Nephron (organoid): ENCODE data around the gene TMED3.
A peak's percentile ranks its signal among the peaks of the same experiment; 100 is the strongest.
"Not testable (repeated sequence)": the region's sequence is repeated elsewhere in the genome, so short reads cannot be mapped to it uniquely, and the experiment has no call there.

Experiments used
- H3K27ac Mint-ChIP-seq, 3 experiments: 2 replicates each; pipeline ENCODE4 v1.8.0; 2020; ENCODE audit warnings: mixed read lengths in 3 of 3, mild to moderate bottlenecking in 2 of 3, moderate library complexity in 1 of 3
- H3K27me3 Mint-ChIP-seq: 2 replicates; pipeline ENCODE4 v1.8.0; 2021; ENCODE audit warnings: low read depth, mild to moderate bottlenecking, moderate library complexity, mixed read lengths
- H3K36me3 Mint-ChIP-seq: 2 replicates; pipeline ENCODE4 v1.8.0; 2020; ENCODE audit warnings: low read depth, mixed read lengths
- H3K4me1 Mint-ChIP-seq: 2 replicates; pipeline ENCODE4 v1.8.0; 2020; ENCODE audit warnings: mixed read lengths
- H3K4me3 Mint-ChIP-seq, 3 experiments: 2 replicates each; pipeline ENCODE4 v1.8.0; 2020; ENCODE audit warnings: mild to moderate bottlenecking in 3 of 3, mixed read lengths in 3 of 3, moderate library complexity in 2 of 3
- H3K9me3 Mint-ChIP-seq: 2 replicates; pipeline ENCODE4 v1.8.0; 2020; ENCODE audit warnings: mixed read lengths
- TF ChIP-seq, protein P1 (sequence below), 3 experiments: fragments of 200-600 bp; sonication (generic); IDR thresholded peaks; one replicate each; pipeline ENCODE4 v1.5.0; 2021; ENCODE audit warnings: antibody characterized with exemption in 3 of 3; ENCODE audit not compliant: unreplicated experiment in 3 of 3

The TMED3 gene

DNA sequence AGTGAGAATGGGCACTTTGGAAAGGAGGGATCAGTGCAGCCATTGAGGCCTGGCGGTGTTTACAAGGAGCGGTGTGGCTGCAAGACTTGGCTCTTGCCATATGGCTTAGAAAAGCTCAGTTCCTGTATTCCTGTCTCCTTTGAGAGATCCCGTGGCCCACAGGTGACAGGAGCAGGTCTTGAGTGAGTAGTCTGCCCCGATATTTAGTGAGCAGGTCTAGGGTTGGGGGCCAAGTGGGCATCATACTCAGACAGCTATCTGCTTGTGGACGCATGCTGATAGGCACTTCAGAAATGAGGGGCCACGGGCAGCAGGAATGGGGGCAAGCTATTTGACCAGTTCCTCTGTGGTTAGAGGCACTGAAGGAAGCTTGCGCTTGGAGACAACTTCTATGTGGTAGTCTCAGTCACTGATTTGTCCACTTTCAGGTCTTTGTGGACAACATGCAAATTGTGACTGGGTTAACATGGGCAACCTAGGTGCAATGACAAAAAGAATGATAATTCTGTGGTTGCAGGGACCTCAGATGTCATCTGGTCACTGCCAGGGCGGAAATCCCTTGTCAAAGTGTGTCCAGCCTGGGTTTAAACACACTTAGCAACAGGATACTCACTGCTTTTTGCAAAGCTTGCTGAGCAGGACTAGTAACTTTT is 1.1 kb downstream of the TMED3 start:
- H3K36me3 Mint-ChIP-seq, result peaks cover 40% of the 10 kb centered on the region
- H3K9me3 Mint-ChIP-seq, result no peaks in the 10 kb centered on the region
- H3K4me1 Mint-ChIP-seq, result peaks cover 16% of the 10 kb centered on the region

DNA sequence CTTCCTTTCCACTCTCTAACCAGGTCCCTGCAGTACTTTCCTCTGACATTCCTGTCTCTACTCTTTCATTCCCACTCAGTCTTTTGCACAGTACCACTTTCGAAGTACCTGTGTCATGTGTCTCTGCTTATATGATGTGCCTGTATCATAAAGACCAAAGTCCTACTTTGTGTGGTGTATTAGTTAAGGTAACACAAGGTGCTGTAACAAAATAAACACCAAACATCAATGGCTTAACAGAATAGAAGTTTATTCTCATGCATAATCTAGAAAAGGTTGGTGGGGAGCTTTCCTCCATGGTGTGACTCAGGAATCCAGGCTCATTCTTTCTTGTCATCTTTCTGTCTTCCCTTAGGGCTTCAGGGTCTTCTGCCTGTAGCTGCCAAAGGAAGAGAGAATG is 3.3 kb downstream of the TMED3 start:
- H3K4me1 Mint-ChIP-seq, result peaks cover 16% of the 10 kb centered on the region
- H3K27me3 Mint-ChIP-seq, result peaks cover 15% of the 10 kb centered on the region
- H3K9me3 Mint-ChIP-seq, result peaks cover 1% of the 10 kb centered on the region
- TF ChIP-seq, protein P1, sequence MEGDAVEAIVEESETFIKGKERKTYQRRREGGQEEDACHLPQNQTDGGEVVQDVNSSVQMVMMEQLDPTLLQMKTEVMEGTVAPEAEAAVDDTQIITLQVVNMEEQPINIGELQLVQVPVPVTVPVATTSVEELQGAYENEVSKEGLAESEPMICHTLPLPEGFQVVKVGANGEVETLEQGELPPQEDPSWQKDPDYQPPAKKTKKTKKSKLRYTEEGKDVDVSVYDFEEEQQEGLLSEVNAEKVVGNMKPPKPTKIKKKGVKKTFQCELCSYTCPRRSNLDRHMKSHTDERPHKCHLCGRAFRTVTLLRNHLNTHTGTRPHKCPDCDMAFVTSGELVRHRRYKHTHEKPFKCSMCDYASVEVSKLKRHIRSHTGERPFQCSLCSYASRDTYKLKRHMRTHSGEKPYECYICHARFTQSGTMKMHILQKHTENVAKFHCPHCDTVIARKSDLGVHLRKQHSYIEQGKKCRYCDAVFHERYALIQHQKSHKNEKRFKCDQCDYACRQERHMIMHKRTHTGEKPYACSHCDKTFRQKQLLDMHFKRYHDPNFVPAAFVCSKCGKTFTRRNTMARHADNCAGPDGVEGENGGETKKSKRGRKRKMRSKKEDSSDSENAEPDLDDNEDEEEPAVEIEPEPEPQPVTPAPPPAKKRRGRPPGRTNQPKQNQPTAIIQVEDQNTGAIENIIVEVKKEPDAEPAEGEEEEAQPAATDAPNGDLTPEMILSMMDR (IDR thresholded peaks at IDR 0.05; ENCODE audit: unreplicated experiment in 3 of 3), result no peak
- peaks cover 61% of the 10 kb centered on the region for H3K36me3 Mint-ChIP-seq
- H3K4me3 Mint-ChIP-seq, result peak overlapping the region; percentile 12 to 62 (median 47)
- no peak overlapping the region for H3K27ac Mint-ChIP-seq

More for the DNA sequence above, 1.1 kb downstream of the TMED3 start:
- H3K27ac Mint-ChIP-seq, result peak overlapping the region in 2 of 3 experiments; percentile 51 to 60
- peak overlapping the region; percentile 86 to 91 (median 90) for H3K4me3 Mint-ChIP-seq
- H3K27me3 Mint-ChIP-seq, result peaks cover 35% of the 10 kb centered on the region
- TF ChIP-seq, protein P1 (IDR thresholded peaks at IDR 0.05; ENCODE audit: unreplicated experiment in 3 of 3), result no peak

DNA sequence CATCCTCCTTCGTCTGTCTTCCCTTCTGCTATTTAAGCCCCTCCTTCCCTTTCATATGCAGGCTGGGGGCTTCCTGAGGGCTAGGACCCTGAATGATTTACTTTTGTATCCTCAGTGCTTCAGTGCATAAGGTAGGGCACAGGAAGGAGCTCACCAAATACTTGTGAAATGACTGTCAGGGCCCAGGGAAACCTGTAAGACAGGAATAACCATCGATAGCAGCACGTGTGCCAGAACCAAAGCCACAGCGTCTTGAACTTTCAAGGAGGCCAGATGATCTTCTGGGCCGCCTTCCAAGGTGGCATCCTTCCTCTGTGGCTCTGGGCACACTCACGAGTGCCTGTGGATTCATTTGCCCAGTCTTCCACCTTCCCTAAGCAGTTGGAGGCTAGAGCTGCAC is 3.9 kb downstream of the TMED3 start:
- Mint-ChIP-seq H3K27ac (no peak overlapping the region), H3K36me3 (peaks cover 68% of the 10 kb centered on the region), H3K4me3 (peak overlapping the region in 1 of 3 experiments; percentile 39), H3K27me3 (peaks cover 8% of the 10 kb centered on the region), H3K9me3 (peaks cover 6% of the 10 kb centered on the region), H3K4me1 (peaks cover 16% of the 10 kb centered on the region)
- TF ChIP-seq, protein P1 (IDR thresholded peaks at IDR 0.05; ENCODE audit: unreplicated experiment in 3 of 3), result no peak

DNA sequence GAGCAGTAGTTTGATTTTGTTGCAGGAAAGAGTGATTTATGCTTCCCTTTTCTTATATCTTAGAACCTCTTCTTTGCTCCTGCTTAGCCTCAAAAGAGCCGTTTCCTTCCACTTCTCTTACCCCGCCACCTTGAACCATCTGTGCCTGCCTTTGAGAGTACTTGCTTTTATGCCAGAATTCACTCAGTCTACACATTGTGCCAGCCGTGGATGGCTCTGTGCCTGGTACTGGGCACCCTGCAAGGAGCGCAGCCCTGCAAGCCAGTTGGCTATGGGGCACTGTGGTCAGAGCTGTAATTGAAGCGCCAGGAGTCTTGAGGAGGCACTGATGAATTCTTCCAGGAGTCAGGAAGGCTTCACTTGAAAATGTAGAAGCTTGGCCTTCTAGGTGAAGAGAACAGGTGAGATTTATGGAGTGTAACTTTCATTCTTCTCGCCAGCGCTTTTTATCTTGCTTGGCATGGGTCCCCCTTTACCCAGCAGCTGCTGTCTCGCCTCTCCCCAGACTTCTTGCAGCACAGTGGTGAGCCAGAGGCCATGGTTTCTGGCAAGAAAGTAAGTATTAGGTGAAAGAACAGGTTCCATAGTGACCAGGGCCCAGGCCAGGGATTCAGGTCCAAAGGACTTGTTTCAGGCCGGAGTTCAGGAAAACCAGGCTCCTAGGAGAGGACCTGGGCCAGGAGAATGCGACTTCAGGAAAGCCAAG is 4.9 kb downstream of the TMED3 start:
- H3K4me1 Mint-ChIP-seq, result peaks cover 10% of the 10 kb centered on the region
- peaks cover 6% of the 10 kb centered on the region for H3K9me3 Mint-ChIP-seq
- TF ChIP-seq, protein P1 (IDR thresholded peaks at IDR 0.05; ENCODE audit: unreplicated experiment in 3 of 3), result no peak
- H3K27ac Mint-ChIP-seq, result no peak overlapping the region
- no peaks in the 10 kb centered on the region for H3K27me3 Mint-ChIP-seq
- peaks cover 77% of the 10 kb centered on the region for H3K36me3 Mint-ChIP-seq
- H3K4me3 Mint-ChIP-seq, result no peak overlapping the region

DNA sequence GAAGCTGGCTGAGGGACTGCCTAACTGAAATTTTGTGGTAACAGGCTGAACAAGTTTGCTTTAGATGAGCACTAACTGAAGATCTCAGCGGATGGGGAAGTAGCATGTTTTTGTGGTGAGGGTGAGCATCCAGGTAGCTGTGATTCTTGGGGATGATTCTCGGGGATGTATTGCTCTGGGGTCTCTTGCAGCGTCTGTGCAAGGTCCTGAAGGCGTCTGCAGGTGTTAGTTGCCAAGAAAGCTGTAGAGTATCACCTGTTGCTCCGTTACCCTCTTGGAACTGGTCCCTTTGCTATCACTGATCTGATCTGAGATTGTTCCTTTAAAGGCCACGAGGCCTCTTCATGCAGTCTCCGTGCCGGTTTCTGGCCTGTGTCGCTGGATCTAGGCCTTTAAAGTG is 6.0 kb downstream of the TMED3 start:
- H3K4me1 Mint-ChIP-seq, result peaks cover 6% of the 10 kb centered on the region
- H3K36me3 Mint-ChIP-seq, result peaks cover 86% of the 10 kb centered on the region
- no peak overlapping the region for H3K27ac Mint-ChIP-seq

DNA sequence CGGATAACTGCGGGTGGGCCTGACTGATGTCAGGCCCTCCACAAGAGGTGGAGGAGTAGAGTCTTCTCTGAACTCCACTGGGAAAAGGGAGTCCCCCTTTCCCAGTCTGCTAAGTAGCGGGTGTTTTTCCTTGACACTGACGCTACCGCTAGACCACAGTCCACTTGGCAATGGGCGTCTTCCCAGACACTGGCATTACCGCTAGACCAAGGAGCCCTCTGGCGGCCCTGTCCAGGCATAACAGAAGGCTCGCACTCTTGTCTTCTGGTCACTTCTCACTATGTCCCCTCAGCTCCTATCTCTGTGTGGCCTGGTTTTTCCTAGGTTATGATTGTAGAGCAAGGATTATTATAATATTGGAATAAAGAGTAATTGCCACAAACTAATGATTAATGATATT is 9.1 kb downstream of the TMED3 start:
- not testable (repeated sequence) for H3K27ac Mint-ChIP-seq, H3K4me3 Mint-ChIP-seq, H3K4me1 Mint-ChIP-seq, H3K27me3 Mint-ChIP-seq, H3K9me3 Mint-ChIP-seq
- H3K36me3 Mint-ChIP-seq, result peaks cover 87% of the 10 kb centered on the region

More for the DNA sequence above, 6.0 kb downstream of the TMED3 start:
- H3K9me3 Mint-ChIP-seq, result peaks cover 6% of the 10 kb centered on the region
- no peaks in the 10 kb centered on the region for H3K27me3 Mint-ChIP-seq
- TF ChIP-seq, protein P1 (IDR thresholded peaks at IDR 0.05; ENCODE audit: unreplicated experiment in 3 of 3), result no peak
- H3K4me3 Mint-ChIP-seq, result no peak overlapping the region
